SK-N-SH (cell line): ENCODE measurements around the gene RPS3A. TPM values are rescaled to one million over a fixed set of nuclear protein-coding genes. Genes with fewer than 3 reads are reported as not detected.

Experiments used
- CTCF ChIA-PET: fragments of 300-600, 350-600 bp; formaldehyde crosslinking; extraction: SDS; loops from one replicate; lab custom pipeline; 2021; lab: Yijun Ruan, JAX
- POLR2A ChIA-PET: fragments of 350-600 bp; sonication (Branson Sonifier 250); formaldehyde crosslinking; extraction: SDS; loops from one replicate; lab custom pipeline; 2020; ENCODE audit warnings: antibody characterized with exemption, inconsistent platforms; lab: Yijun Ruan, JAX
- DNase-seq: peaks from one replicate; pipeline ENCODE4 v3.0.0; 2012
- H2AFZ ChIP-seq: fragments of 200-600 bp; sonication (generic); 2 replicates; pipeline ENCODE4 v1.8.1; 2016; ENCODE audit warnings: antibody characterized with exemption, mild to moderate bottlenecking, low read depth
- H3F3A ChIP-seq: fragments of 200-600 bp; sonication (generic); replicated peaks from 2 replicates; pipeline ENCODE3; 2016; ENCODE audit warnings: antibody characterized with exemption, mild to moderate bottlenecking; ENCODE audit not compliant: insufficient read depth
- H3K27ac ChIP-seq, 2 experiments: fragments of 200-500 bp in 1 of 2; fragments of 200-600 bp in 1 of 2; sonication (Bioruptor generic) in 1 of 2; sonication (generic), shearing (Covaris generic) in 1 of 2; 2 replicates each; pipeline versions ENCODE4 v1.5.1 to v1.6.1; 2014 to 2016; ENCODE audit warnings: low read depth in 2 of 2, inconsistent platforms in 1 of 2, low read length in 1 of 2, mild to moderate bottlenecking in 1 of 2, mixed read lengths in 1 of 2
- H3K27me3 ChIP-seq: fragments of 200-600 bp; sonication (generic), shearing (Covaris generic); 2 replicates; pipeline ENCODE4 v1.6.1; 2016; ENCODE audit warnings: mixed run types; ENCODE audit not compliant: insufficient read depth
- H3K36me3 ChIP-seq, 2 experiments: fragments of 200-500 bp in 1 of 2; fragments of 200-600 bp in 1 of 2; sonication (Bioruptor generic) in 1 of 2; sonication (generic) in 1 of 2; replicated peaks in 1 of 2; 2 replicates each; pipeline versions ENCODE3 to v1.5.1; 2014 to 2016; ENCODE audit warnings: low read length in 1 of 2, mild to moderate bottlenecking in 1 of 2; ENCODE audit not compliant: insufficient read depth in 2 of 2, control insufficient read depth in 1 of 2
- H3K4me1 ChIP-seq, 2 experiments: fragments of 200-500 bp in 1 of 2; fragments of 200-600 bp in 1 of 2; sonication (Bioruptor generic) in 1 of 2; sonication (generic), shearing (Covaris generic) in 1 of 2; 2 replicates each; pipeline versions ENCODE4 v1.5.1 to v1.6.1; 2014 to 2016; ENCODE audit warnings: low read depth in 1 of 2, low read length in 1 of 2, mixed run types in 1 of 2; ENCODE audit not compliant: insufficient read depth in 2 of 2, control insufficient read depth in 1 of 2
- H3K4me2 ChIP-seq: fragments of 200-600 bp; sonication (generic), shearing (Covaris generic); 2 replicates; pipeline ENCODE4 v1.6.1; 2017; ENCODE audit warnings: mixed run types
- H3K4me3 ChIP-seq, 2 experiments: fragments of 200-500 bp in 1 of 2; fragments of 200-600 bp in 1 of 2; sonication (Bioruptor generic) in 1 of 2; sonication (generic), shearing (Covaris generic) in 1 of 2; 2 replicates each; pipeline versions ENCODE4 v1.5.1 to v1.8.1; 2014 to 2016; ENCODE audit warnings: low read depth in 2 of 2, inconsistent platforms in 1 of 2, low read length in 1 of 2, mild to moderate bottlenecking in 1 of 2, mixed read lengths in 1 of 2, moderate library complexity in 1 of 2
- H3K79me2 ChIP-seq: fragments of 200-600 bp; sonication (generic); 2 replicates; pipeline ENCODE4 v1.8.1; 2017; ENCODE audit warnings: mild to moderate bottlenecking; ENCODE audit not compliant: insufficient read depth
- H3K9ac ChIP-seq: fragments of 200-600 bp; sonication (generic); 2 replicates; pipeline ENCODE4 v1.6.1; 2017; ENCODE audit warnings: mixed run types
- H3K9me2 ChIP-seq: fragments of 200-600 bp; sonication (generic); 2 replicates; pipeline ENCODE4 v1.6.1; 2017; ENCODE audit warnings: mixed run types
- H3K9me3 ChIP-seq: fragments of 200-600 bp; sonication (generic); 2 replicates; pipeline ENCODE4 v1.6.1; 2017; ENCODE audit warnings: mixed run types, mild to moderate bottlenecking, moderate library complexity
- H4K20me1 ChIP-seq: fragments of 200-600 bp; sonication (generic); 2 replicates; pipeline ENCODE4 v1.6.1; 2017; ENCODE audit warnings: mild to moderate bottlenecking, mixed run types; ENCODE audit not compliant: insufficient read depth
- CTCF ChIP-seq: fragments of 200-600 bp; sonication (generic); IDR thresholded peaks from 2 replicates; pipeline ENCODE4 v1.6.1; 2017; ENCODE audit warnings: antibody characterized with exemption, mild to moderate bottlenecking, moderate library complexity
- ELF1 ChIP-seq: IDR thresholded peaks from 2 replicates; pipeline ENCODE4 v1.4.0; 2012
- GABPA ChIP-seq: IDR thresholded peaks from 2 replicates; pipeline ENCODE4 v1.4.0; 2012; ENCODE audit warnings: low read depth, mild to moderate bottlenecking
- GATA2 ChIP-seq: sonication (generic); formaldehyde crosslinking; IDR thresholded peaks from 2 replicates; pipeline ENCODE4 v1.5.0; 2020; ENCODE audit warnings: mild to moderate bottlenecking, missing genetic modification reagents
- JUND ChIP-seq: IDR thresholded peaks from 2 replicates; pipeline ENCODE4 v1.4.0; 2012
- MEF2A ChIP-seq: IDR thresholded peaks from 2 replicates; pipeline ENCODE4 v1.4.0; 2012; ENCODE audit warnings: low read depth, borderline replicate concordance
- NFIC ChIP-seq: IDR thresholded peaks from 2 replicates; pipeline ENCODE4 v1.4.0; 2012; ENCODE audit warnings: borderline replicate concordance
- NRF1 ChIP-seq: IDR thresholded peaks from 2 replicates; pipeline ENCODE4 v1.6.1; 2012; ENCODE audit warnings: low read depth, mild to moderate bottlenecking, low read length
- POLR2AphosphoS5 ChIP-seq: IDR thresholded peaks from 2 replicates; pipeline ENCODE4 v1.6.1; 2012; ENCODE audit warnings: low read depth, low read length
- RAD21 ChIP-seq: IDR thresholded peaks from 2 replicates; pipeline ENCODE4 v1.6.1; 2012; ENCODE audit warnings: mild to moderate bottlenecking, low read length
- RXRA ChIP-seq: IDR thresholded peaks from 2 replicates; pipeline ENCODE4 v1.4.0; 2012; ENCODE audit warnings: low read depth, mild to moderate bottlenecking, borderline replicate concordance
- SIN3A ChIP-seq: IDR thresholded peaks from 2 replicates; pipeline ENCODE4 v1.6.1; 2012; ENCODE audit warnings: low read depth, mild to moderate bottlenecking, low read length, moderate library complexity, borderline replicate concordance
- SMC3 ChIP-seq: IDR thresholded peaks from 2 replicates; pipeline ENCODE4 v1.6.1; 2012; ENCODE audit warnings: low read depth, low read length, improper control_type of control experiment
- TCF12 ChIP-seq: IDR thresholded peaks from 2 replicates; pipeline ENCODE4 v1.4.0; 2012
- USF2 ChIP-seq: fragments of 150-350 bp; IDR thresholded peaks from 2 replicates; pipeline ENCODE4 v1.6.1; 2017; ENCODE audit warnings: antibody characterized with exemption, low read length, low read depth, borderline replicate concordance
- YY1 ChIP-seq: IDR thresholded peaks from 2 replicates; pipeline ENCODE4 v1.4.0; 2012; ENCODE audit warnings: low read depth, mild to moderate bottlenecking
- ZBTB33 ChIP-seq: IDR thresholded peaks from 2 replicates; pipeline ENCODE4 v1.4.0; 2012; ENCODE audit warnings: low read depth, borderline replicate concordance
- WGBS: methylation state at CpG from one replicate; pipeline ENCODE4 v1.1.6; 2017; ENCODE audit warnings: low lambda C conversion rate; 5-methylcytosine and 5-hydroxymethylcytosine counted together
- polyA plus RNA-seq, 3 experiments: library from polyadenylated mRNA; depleted of rRNA; stranded (reverse); fragments of >200 nt; gene quantifications; 2 replicates each; pipeline ENCODE4 v1.2.3, GENCODE V29; 2012
- TF ChIP-seq, protein P1 (sequence below): IDR thresholded peaks from 2 replicates; pipeline ENCODE4; 2012
- TF ChIP-seq, protein P2 (sequence below): IDR thresholded peaks from 2 replicates; pipeline ENCODE4 v1.4.0; 2012; ENCODE audit warnings: low read depth, borderline replicate concordance
- TF ChIP-seq, protein P3 (sequence below): IDR thresholded peaks from 2 replicates; pipeline ENCODE4 v1.6.1; 2012; ENCODE audit warnings: mild to moderate bottlenecking, low read depth, low read length, moderate library complexity

RPS3A gene
- polyA plus RNA-seq, 1 of the 3 experiments (the other 2 are of a cell fraction), result 2,161 TPM

GRCh38 chr4:151104621-151105020 is 5.2 kb downstream of the RPS3A start:
- H3K4me3 ChIP-seq, result no peak overlapping the region
- no peak overlapping the region for H3K4me2 ChIP-seq
- TF ChIP-seq MEF2A (no peak), YY1 (no peak), CTCF (no peak), ELF1 (no peak), NFIC (no peak), ZBTB33 (no peak), RXRA (no peak), NRF1 (no peak), POLR2AphosphoS5 (no peak), USF2 (no peak), TCF12 (no peak), SIN3A (no peak), GATA2 (CRISPR knock-in tag) (no peak), GABPA (no peak), JUND (no peak), RAD21 (no peak), SMC3 (no peak)
- TF ChIP-seq, protein P1, sequence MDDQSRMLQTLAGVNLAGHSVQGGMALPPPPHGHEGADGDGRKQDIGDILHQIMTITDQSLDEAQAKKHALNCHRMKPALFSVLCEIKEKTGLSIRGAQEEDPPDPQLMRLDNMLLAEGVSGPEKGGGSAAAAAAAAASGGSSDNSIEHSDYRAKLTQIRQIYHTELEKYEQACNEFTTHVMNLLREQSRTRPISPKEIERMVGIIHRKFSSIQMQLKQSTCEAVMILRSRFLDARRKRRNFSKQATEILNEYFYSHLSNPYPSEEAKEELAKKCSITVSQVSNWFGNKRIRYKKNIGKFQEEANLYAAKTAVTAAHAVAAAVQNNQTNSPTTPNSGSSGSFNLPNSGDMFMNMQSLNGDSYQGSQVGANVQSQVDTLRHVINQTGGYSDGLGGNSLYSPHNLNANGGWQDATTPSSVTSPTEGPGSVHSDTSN, result no peak
- TF ChIP-seq, protein P2, sequence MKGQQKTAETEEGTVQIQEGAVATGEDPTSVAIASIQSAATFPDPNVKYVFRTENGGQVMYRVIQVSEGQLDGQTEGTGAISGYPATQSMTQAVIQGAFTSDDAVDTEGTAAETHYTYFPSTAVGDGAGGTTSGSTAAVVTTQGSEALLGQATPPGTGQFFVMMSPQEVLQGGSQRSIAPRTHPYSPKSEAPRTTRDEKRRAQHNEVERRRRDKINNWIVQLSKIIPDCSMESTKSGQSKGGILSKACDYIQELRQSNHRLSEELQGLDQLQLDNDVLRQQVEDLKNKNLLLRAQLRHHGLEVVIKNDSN, result no peak
- TF ChIP-seq, protein P3, sequence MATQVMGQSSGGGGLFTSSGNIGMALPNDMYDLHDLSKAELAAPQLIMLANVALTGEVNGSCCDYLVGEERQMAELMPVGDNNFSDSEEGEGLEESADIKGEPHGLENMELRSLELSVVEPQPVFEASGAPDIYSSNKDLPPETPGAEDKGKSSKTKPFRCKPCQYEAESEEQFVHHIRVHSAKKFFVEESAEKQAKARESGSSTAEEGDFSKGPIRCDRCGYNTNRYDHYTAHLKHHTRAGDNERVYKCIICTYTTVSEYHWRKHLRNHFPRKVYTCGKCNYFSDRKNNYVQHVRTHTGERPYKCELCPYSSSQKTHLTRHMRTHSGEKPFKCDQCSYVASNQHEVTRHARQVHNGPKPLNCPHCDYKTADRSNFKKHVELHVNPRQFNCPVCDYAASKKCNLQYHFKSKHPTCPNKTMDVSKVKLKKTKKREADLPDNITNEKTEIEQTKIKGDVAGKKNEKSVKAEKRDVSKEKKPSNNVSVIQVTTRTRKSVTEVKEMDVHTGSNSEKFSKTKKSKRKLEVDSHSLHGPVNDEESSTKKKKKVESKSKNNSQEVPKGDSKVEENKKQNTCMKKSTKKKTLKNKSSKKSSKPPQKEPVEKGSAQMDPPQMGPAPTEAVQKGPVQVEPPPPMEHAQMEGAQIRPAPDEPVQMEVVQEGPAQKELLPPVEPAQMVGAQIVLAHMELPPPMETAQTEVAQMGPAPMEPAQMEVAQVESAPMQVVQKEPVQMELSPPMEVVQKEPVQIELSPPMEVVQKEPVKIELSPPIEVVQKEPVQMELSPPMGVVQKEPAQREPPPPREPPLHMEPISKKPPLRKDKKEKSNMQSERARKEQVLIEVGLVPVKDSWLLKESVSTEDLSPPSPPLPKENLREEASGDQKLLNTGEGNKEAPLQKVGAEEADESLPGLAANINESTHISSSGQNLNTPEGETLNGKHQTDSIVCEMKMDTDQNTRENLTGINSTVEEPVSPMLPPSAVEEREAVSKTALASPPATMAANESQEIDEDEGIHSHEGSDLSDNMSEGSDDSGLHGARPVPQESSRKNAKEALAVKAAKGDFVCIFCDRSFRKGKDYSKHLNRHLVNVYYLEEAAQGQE, result no peak
- CTCF ChIA-PET, result interaction anchor here (1.2 to 4.4 kb wide), 2 partner anchors 13 to 55 kb away, joined by 3 to 22 read pairs; no protein-coding TSS in a partner anchor
- H3K9me2 ChIP-seq, result no peaks in the 10 kb centered on the region
- peaks cover 54 to 76% of the 10 kb centered on the region in 2 experiments for H3K36me3 ChIP-seq
- peaks cover 6 to 7% of the 10 kb centered on the region in 2 experiments; a peak in 2 of 4 replicates for H3K4me1 ChIP-seq
- H3K9ac ChIP-seq, result no peak overlapping the region
- H3K79me2 ChIP-seq, result peaks cover 48% of the 10 kb centered on the region
- H3K27me3 ChIP-seq, result no peaks in the 10 kb centered on the region
- 100% methylated on average over 1 of the region's 1 CpG for WGBS
- POLR2A ChIA-PET, result interaction anchor here (0.7 to 1.1 kb wide), 2 partner anchors 10 to 521 kb away, joined by 3 to 5 read pairs; no protein-coding TSS in a partner anchor
- no peaks in the 10 kb centered on the region for H3K9me3 ChIP-seq
- H3F3A ChIP-seq, result peaks cover 57% of the 10 kb centered on the region
- no peak overlapping the region for H3K27ac ChIP-seq
- DNase-seq, result no peak
- peaks cover 47% of the 10 kb centered on the region for H4K20me1 ChIP-seq
- no peak overlapping the region for H2AFZ ChIP-seq
